Breast epithelium (tissue), 3 donors: ENCODE results near the gene DIMT1.

Experiments
- CTCF ChIP-seq, 3 donors: fragments of 450-650 bp; IDR thresholded peaks; one replicate each; pipeline ENCODE4 v1.5.1; 2016 to 2017; ENCODE audit warnings: antibody characterized with exemption in 3 of 3, mild to moderate bottlenecking in 3 of 3, moderate library complexity in 3 of 3
- POLR2A ChIP-seq: fragments of 450-650 bp; IDR thresholded peaks from one replicate; pipeline ENCODE4 v1.6.1; 2016; ENCODE audit warnings: antibody characterized with exemption, mild to moderate bottlenecking, moderate library complexity

DNA sequence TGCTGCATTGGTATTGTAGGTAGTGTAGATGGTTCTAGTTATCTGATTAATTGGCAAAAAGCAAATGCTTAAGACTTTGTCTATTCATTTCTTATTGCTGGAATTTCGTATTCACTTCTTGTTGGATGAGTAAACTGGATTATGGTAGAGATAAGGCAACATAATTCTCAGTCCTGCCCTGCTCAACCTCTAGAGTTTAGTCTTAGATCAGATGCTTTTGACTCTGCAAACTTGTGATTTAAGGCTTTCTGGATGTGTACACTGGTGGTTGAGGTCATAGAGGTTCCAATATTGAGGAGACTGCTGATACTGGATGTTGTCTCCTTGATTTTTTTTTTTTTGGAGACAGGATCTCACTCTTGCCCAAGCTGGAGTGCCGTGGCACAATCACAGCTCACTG is 62.7 kb downstream of the DIMT1 start:
- TF ChIP-seq CTCF (IDR thresholded peaks at IDR 0.05): no peak
- no peak for TF ChIP-seq POLR2A
